Testis (tissue), 2 donors: ENCODE results near the gene PPOX.

Source experiments
- CTCF ChIP-seq, 3 experiments: fragments of 450-650 bp in 2 of 3; fragments of 200-600 bp in 1 of 3; sonication (generic) in 1 of 3; IDR thresholded peaks; one replicate each; pipeline ENCODE4 v1.5.1; 2016 to 2019; ENCODE audit warnings: antibody characterized with exemption in 3 of 3, mild to moderate bottlenecking in 2 of 3, moderate library complexity in 1 of 3
- POLR2A ChIP-seq: fragments of 450-650 bp; IDR thresholded peaks from one replicate; pipeline ENCODE4 v1.6.1; 2017; ENCODE audit warnings: antibody characterized with exemption, mild to moderate bottlenecking, moderate library complexity

- TF ChIP-seq CTCF (IDR thresholded peaks at IDR 0.05) (no peak), POLR2A (no peak)
These were observed 48.9 kb downstream of the PPOX start, which contains the start of gene FCER1G for GRCh38 chr1:161215076-161215475.
